HepG2 (cell line): ENCODE measurements around the gene CYP11A1. TPM values are rescaled to one million over a fixed set of nuclear protein-coding genes. Genes with fewer than 3 reads are reported as not detected.

Experiments
- ATAC-seq: fragments of 200-7000 bp; cut with Tn5 transposase; 3 replicates; pipeline ENCODE4 v1.9.1; 2020; ENCODE audit warnings: mild to moderate bottlenecking, moderate library complexity
- BruUV-seq: library from RNA; stranded (reverse); fragments of 400-500 nt; replicated peaks from 2 replicates; lab custom pipeline; 2021; lab: Mats Ljungman, UMichigan
- CTCF ChIA-PET: fragments of 300-600 bp; formaldehyde crosslinking; extraction: SDS; loops from one replicate; lab custom pipeline; 2021; ENCODE audit warnings: low total read pairs, inconsistent platforms, low intra/inter-chr PET ratio; lab: Yijun Ruan, JAX
- POLR2A ChIA-PET: fragments of 350-600 bp; sonication (Branson Sonifier 250); formaldehyde crosslinking; loops from one replicate; lab custom pipeline; 2020; ENCODE audit warnings: antibody characterized with exemption, inconsistent platforms; lab: Yijun Ruan, JAX
- DNase-seq: peaks from one replicate; pipeline ENCODE4 v3.0.0-alpha.2; 2015; ENCODE audit warnings: low spot score
- FAIRE-seq: peaks from 3 replicates; lab custom pipeline; 2011; peaks lifted over from hg19 to GRCh38; lab: Jason Lieb, UNC
- H2AFZ ChIP-seq: one replicate; pipeline ENCODE4 v1.6.1; 2011; ENCODE audit warnings: low read length, inconsistent platforms
- H3K27ac ChIP-seq: fragments of 300-600 bp; 3 replicates; pipeline ENCODE4 v1.8.0; 2011; ENCODE audit warnings: mixed run types, mild to moderate bottlenecking, mixed read lengths, low read length, inconsistent platforms; ENCODE audit not compliant: insufficient read depth; ENCODE audit errors: extremely low read length
- H3K27me3 ChIP-seq, 2 experiments: fragments of 200-600 bp in 1 of 2; 2 replicates in 1 of 2; 3 replicates in 1 of 2; pipeline versions ENCODE4 v1.6.0 to v1.8.0; 2011; ENCODE audit warnings: low read length in 2 of 2, mild to moderate bottlenecking in 2 of 2, moderate library complexity in 2 of 2, inconsistent platforms in 1 of 2; ENCODE audit not compliant: insufficient read depth in 2 of 2, control insufficient read depth in 1 of 2
- H3K36me3 ChIP-seq, 2 experiments: fragments of 200-600 bp in 1 of 2; replicated peaks in 1 of 2; 2 replicates in 1 of 2; 3 replicates in 1 of 2; pipeline versions ENCODE4 v1.5.1 to v1.8.0; 2011; ENCODE audit warnings: low read length in 2 of 2, inconsistent platforms in 1 of 2; ENCODE audit not compliant: insufficient read depth in 2 of 2, control insufficient read depth in 1 of 2
- H3K4me1 ChIP-seq: 2 replicates; pipeline ENCODE4 v1.5.1; 2012; ENCODE audit warnings: low read length, inconsistent platforms; ENCODE audit not compliant: insufficient read depth
- H3K4me2 ChIP-seq: 2 replicates; pipeline ENCODE4 v1.6.0; 2011; ENCODE audit warnings: low read depth, low read length, inconsistent platforms
- H3K4me3 ChIP-seq, 3 experiments: fragments of 200-600 bp in 1 of 3; sonication (generic), shearing (Covaris generic) in 1 of 3; replicated peaks in 1 of 3; 2 replicates each; pipeline ENCODE4 v1.5.1; 2011 to 2016; ENCODE audit warnings: low read length in 3 of 3, inconsistent platforms in 2 of 3, low read depth in 2 of 3, mild to moderate bottlenecking in 2 of 3, control low read depth in 1 of 3, mixed read lengths in 1 of 3; ENCODE audit not compliant: insufficient read depth in 1 of 3
- H3K79me2 ChIP-seq: one replicate; pipeline ENCODE4 v1.6.1; 2011; ENCODE audit warnings: low read length, inconsistent platforms; ENCODE audit not compliant: insufficient read depth
- H3K9ac ChIP-seq: 2 replicates; pipeline ENCODE4 v1.6.0; 2011; ENCODE audit warnings: mild to moderate bottlenecking, low read depth, low read length, inconsistent platforms; ENCODE audit not compliant: insufficient read depth
- H3K9me3 ChIP-seq: 2 replicates; pipeline ENCODE4 v1.5.1; 2012; ENCODE audit warnings: mild to moderate bottlenecking, low read length
- H4K20me1 ChIP-seq: 2 replicates; pipeline ENCODE4 v1.6.0; 2011; ENCODE audit warnings: inconsistent platforms, mild to moderate bottlenecking, low read length, moderate library complexity; ENCODE audit not compliant: insufficient read depth
- CERS6 ChIP-seq: sonication (generic); formaldehyde crosslinking; IDR thresholded peaks from 2 replicates; pipeline ENCODE4 v1.5.0; 2020; ENCODE audit warnings: missing genetic modification reagents
- CREB1 ChIP-seq, 2 experiments: fragments of 450-650 bp in 1 of 2; IDR thresholded peaks; 2 replicates each; pipeline ENCODE4 v1.6.1; 2016 to 2017; ENCODE audit warnings: control low read depth in 1 of 2, mild to moderate bottlenecking in 1 of 2, missing compliant biosample characterization in 1 of 2, missing genetic modification characterization in 1 of 2
- KDM3A ChIP-seq: IDR thresholded peaks from 2 replicates; pipeline ENCODE4 v1.6.1; 2018; ENCODE audit warnings: low read depth, missing compliant biosample characterization
- NPAS2 ChIP-seq: sonication (generic); formaldehyde crosslinking; IDR thresholded peaks from 2 replicates; pipeline ENCODE4 v1.8.0; 2022; ENCODE audit warnings: mild to moderate bottlenecking, missing genetic modification reagents, borderline replicate concordance
- SCMH1 ChIP-seq: sonication (generic); formaldehyde crosslinking; IDR thresholded peaks from 2 replicates; pipeline ENCODE4 v1.9.0; 2021; ENCODE audit warnings: missing genetic modification reagents, mild to moderate bottlenecking, borderline replicate concordance
- ZNF570 ChIP-seq: sonication (generic); formaldehyde crosslinking; IDR thresholded peaks from 2 replicates; pipeline ENCODE4 v1.4.0; 2020; ENCODE audit warnings: mild to moderate bottlenecking, missing genetic modification reagents, borderline replicate concordance
- ZNF776 ChIP-seq: sonication (generic); formaldehyde crosslinking; IDR thresholded peaks from 2 replicates; pipeline ENCODE4 v1.4.0; 2020; ENCODE audit warnings: mild to moderate bottlenecking, missing genetic modification reagents
- WGBS: methylation state at CpG from one replicate; pipeline ENCODE4 v1.1.6; 2017; ENCODE audit warnings: low lambda C conversion rate; 5-methylcytosine and 5-hydroxymethylcytosine counted together
- in situ Hi-C: cut with HindIII; loops from 2 replicates; pipeline ENCODE4 v1.10.0; 2017; ENCODE audit warnings: low pct_unique_long_range_greater_than_20kb; ENCODE audit not compliant: extremely low pct_ligation_motif_present
- intact Hi-C: fragments of 100-400 bp; cut with micrococcal nuclease; formaldehyde crosslinking; loops from one replicate; pipeline ENCODE4 v1.10.0; 2022; ENCODE audit not compliant: unreplicated experiment
- polyA plus RNA-seq, 8 experiments: library from polyadenylated mRNA; depleted of rRNA in 3 of 8; stranded (reverse) in 7 of 8; unstranded in 1 of 8; fragments of >200 nt; fragmentation: Illumina TruSeq in 4 of 8; extraction: Trizol in 4 of 8; gene quantifications; 2 replicates each; pipeline versions ENCODE4 v1.2.1 to v1.2.3, GENCODE V29; 2011 to 2016; ENCODE audit warnings: low read depth in 4 of 8, missing spikeins in 1 of 8, mixed read lengths in 1 of 8; ENCODE audit not compliant: insufficient read depth in 1 of 8
- total RNA-seq, 5 experiments: library from RNA; depleted of rRNA; stranded (reverse); fragments of >200 nt; fragmentation: Illumina TruSeq; extraction: Trizol; gene quantifications; 2 replicates each; pipeline ENCODE4 v1.2.3, GENCODE V29; 2016; ENCODE audit warnings: low read depth in 1 of 5
- TF ChIP-seq, protein P1 (sequence below): sonication (generic); formaldehyde crosslinking; IDR thresholded peaks from 2 replicates; pipeline ENCODE4 v1.5.0; 2020; ENCODE audit warnings: mild to moderate bottlenecking, missing genetic modification reagents, moderate library complexity
- TF ChIP-seq, protein P2 (sequence below): sonication (generic); formaldehyde crosslinking; IDR thresholded peaks from 2 replicates; pipeline ENCODE4 v1.9.0; 2021; ENCODE audit warnings: missing genetic modification reagents, borderline replicate concordance

CYP11A1 gene
- total and polyA plus RNA-seq, 2 of the 13 experiments (the other 11 are each of a cell fraction or from before 2014, with no cell fraction given) = 0.66 to 0.92 TPM

- POLR2A ChIA-PET = no interaction called here
- intact Hi-C loops = no loop called here
Measured at GRCh38 chr15:74297887-74298286, 69.6 kb downstream of the CYP11A1 start.

DNA sequence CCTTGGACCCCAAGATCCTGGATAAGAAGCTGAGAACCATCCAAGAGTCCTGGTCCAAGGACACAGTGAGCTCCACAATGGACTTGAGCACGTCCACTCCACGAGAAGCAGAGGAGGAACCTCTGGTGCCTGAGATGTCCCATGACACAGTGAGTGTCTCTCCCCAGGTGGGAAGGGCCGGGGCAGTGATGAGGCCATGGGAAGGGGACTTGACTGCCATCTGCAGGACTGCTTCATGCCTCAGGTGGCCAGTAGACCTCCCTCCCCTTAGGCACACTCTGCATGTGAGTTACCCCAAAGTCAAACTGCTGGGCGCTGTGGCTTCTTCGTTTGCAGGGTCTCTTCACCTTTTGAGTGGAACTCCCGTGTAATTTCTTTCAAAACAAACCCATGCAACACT, 71.6 kb downstream of the CYP11A1 start:
- no peak for FAIRE-seq
- in situ Hi-C loops = no loop called here
- CTCF ChIA-PET = no interaction called here

More at GRCh38 chr15:74297887-74298286, 69.6 kb downstream of the CYP11A1 start:
- 0 out of 2 replicates have a peak, but pooled peaks cover 4% of the 10 kb centered on the region for H3K4me1 ChIP-seq
- WGBS = 0% methylated on average over 1 of the region's 1 CpG
- no peak overlapping the region for H3K9ac ChIP-seq
- H3K4me2 ChIP-seq = no peak overlapping the region
- H3K27me3 ChIP-seq = peaks cover 3 to 35% of the 10 kb centered on the region in 2 experiments; a peak in 3 of 5 replicates
- H3K4me3 ChIP-seq = no peak overlapping the region
- H3K36me3 ChIP-seq = no peaks in the 10 kb centered on the region
- H3K27ac ChIP-seq = no peak overlapping the region
- no peaks in the 10 kb centered on the region for H3K9me3 ChIP-seq
- BruUV-seq = no TSS peak
- DNase-seq (no peak), ATAC-seq (no peak), FAIRE-seq (no peak)
- CTCF ChIA-PET = no interaction called here
- no peak overlapping the region for H2AFZ ChIP-seq
- no peaks in the 10 kb centered on the region for H3K79me2 ChIP-seq
- in situ Hi-C loops = no loop called here
- TF ChIP-seq CERS6 (CRISPR knock-in tag) (no peak), CREB1 (IDR thresholded peaks at IDR 0.05) (peak; percentile 49; the same call in 1 of the 2 replicates), CREB1 (CRISPR knock-in tag; IDR thresholded peaks at IDR 0.05) (no peak), ZNF776 (CRISPR knock-in tag) (no peak), NPAS2 (CRISPR knock-in tag) (no peak)
- no peaks in the 10 kb centered on the region for H4K20me1 ChIP-seq

More for the DNA sequence above, 71.6 kb downstream of the CYP11A1 start:
- TF ChIP-seq, protein P1, sequence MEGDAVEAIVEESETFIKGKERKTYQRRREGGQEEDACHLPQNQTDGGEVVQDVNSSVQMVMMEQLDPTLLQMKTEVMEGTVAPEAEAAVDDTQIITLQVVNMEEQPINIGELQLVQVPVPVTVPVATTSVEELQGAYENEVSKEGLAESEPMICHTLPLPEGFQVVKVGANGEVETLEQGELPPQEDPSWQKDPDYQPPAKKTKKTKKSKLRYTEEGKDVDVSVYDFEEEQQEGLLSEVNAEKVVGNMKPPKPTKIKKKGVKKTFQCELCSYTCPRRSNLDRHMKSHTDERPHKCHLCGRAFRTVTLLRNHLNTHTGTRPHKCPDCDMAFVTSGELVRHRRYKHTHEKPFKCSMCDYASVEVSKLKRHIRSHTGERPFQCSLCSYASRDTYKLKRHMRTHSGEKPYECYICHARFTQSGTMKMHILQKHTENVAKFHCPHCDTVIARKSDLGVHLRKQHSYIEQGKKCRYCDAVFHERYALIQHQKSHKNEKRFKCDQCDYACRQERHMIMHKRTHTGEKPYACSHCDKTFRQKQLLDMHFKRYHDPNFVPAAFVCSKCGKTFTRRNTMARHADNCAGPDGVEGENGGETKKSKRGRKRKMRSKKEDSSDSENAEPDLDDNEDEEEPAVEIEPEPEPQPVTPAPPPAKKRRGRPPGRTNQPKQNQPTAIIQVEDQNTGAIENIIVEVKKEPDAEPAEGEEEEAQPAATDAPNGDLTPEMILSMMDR (CRISPR knock-in tag) = peak; percentile 34
- TF ChIP-seq KDM3A = no peak
- TF ChIP-seq, protein P2, sequence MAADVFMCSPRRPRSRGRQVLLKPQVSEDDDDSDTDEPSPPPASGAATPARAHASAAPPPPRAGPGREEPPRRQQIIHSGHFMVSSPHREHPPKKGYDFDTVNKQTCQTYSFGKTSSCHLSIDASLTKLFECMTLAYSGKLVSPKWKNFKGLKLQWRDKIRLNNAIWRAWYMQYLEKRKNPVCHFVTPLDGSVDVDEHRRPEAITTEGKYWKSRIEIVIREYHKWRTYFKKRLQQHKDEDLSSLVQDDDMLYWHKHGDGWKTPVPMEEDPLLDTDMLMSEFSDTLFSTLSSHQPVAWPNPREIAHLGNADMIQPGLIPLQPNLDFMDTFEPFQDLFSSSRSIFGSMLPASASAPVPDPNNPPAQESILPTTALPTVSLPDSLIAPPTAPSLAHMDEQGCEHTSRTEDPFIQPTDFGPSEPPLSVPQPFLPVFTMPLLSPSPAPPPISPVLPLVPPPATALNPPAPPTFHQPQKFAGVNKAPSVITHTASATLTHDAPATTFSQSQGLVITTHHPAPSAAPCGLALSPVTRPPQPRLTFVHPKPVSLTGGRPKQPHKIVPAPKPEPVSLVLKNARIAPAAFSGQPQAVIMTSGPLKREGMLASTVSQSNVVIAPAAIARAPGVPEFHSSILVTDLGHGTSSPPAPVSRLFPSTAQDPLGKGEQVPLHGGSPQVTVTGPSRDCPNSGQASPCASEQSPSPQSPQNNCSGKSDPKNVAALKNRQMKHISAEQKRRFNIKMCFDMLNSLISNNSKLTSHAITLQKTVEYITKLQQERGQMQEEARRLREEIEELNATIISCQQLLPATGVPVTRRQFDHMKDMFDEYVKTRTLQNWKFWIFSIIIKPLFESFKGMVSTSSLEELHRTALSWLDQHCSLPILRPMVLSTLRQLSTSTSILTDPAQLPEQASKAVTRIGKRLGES = no peak
- TF ChIP-seq ZNF570 (CRISPR knock-in tag) = no peak
- TF ChIP-seq SCMH1 (CRISPR knock-in tag) = no peak
- Histone ChIP-seq H3K4me2 (no peak overlapping the region), H3K9ac (no peak overlapping the region), H3K36me3 (no peaks in the 10 kb centered on the region), H3K4me1 (no peaks in the 10 kb centered on the region), H3K4me3 (no peak overlapping the region), H3K79me2 (no peaks in the 10 kb centered on the region), H3K27ac (no peak overlapping the region), H4K20me1 (no peaks in the 10 kb centered on the region; the same call in 1 of the 2 replicates), H3K9me3 (no peaks in the 10 kb centered on the region), H3K27me3 (peaks cover 3 to 19% of the 10 kb centered on the region in 2 experiments; a peak in 3 of 5 replicates), H2AFZ (no peak overlapping the region)
- 0% methylated on average over 2 of the region's 6 CpGs for WGBS
- POLR2A ChIA-PET = no interaction called here
- no TSS peak for BruUV-seq
- intact Hi-C loops = no loop called here
- ATAC-seq (no peak; the same call in 2 of the 3 replicates), DNase-seq (no peak)
